ENCODE measurements around the gene SYNE2. TPM values are rescaled to one million over a fixed set of nuclear protein-coding genes. Genes with fewer than 3 reads are reported as not detected.

The SYNE2 gene
- total RNA-seq, 1 experiment from 2014 or later, result 94.2 TPM

DNA sequence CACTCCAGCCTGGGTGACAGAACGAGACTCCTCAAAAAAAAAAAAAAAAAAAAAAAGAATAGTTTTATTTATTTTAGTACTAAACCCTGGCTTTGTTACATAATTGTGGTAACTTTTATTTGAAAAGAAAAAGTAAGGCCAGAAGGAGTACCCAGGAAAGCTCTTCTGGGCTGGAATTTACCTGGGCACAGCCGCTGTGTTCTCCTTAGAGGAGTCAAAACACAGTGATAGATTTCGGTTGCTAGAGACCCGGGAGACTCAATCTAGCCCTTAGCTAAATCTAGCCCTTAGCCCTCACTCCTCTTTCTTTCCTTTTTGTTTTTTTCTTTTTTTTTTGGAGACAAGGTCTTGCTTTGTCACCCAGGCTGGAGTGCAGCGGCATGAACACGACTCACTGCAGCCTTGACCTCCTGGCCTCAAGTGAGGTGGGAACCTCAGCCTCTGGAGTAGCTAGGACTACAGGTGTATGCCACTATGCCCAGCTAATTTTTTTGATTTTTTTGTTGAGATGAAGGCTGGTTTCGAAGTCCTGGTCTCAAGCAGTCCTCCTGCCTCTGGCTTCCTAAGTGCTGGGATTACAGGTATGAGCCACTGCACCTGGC, 49.7 kb downstream of the SYNE2 start:
- H3K9me3 ChIP-seq (ENCODE audit: insufficient read depth, low read depth), result no peaks in the 10 kb centered on the region
- H3K27me3 ChIP-seq (ENCODE audit: insufficient read depth, low read depth), result no peaks in the 10 kb centered on the region
- CTCF ChIA-PET, result interaction anchor here (0.6 kb wide), 1 partner anchor 52 kb away, joined by 4 read pairs; no protein-coding TSS in a partner anchor
- H3K4me2 ChIP-seq, result no peak overlapping the region
- intact Hi-C loops (cut with micrococcal nuclease; ENCODE audit: unreplicated experiment), result no loop called here
- POLR2A ChIA-PET (ENCODE audit: unreplicated experiment), result no interaction called here
- no peak overlapping the region for H2AFZ ChIP-seq
- H3K4me3 ChIP-seq, result no peak overlapping the region
- H3F3A ChIP-seq (ENCODE audit: insufficient read depth, low read depth), result no peaks in the 10 kb centered on the region
- H3K27ac ChIP-seq, result no peak overlapping the region
- no peaks in the 10 kb centered on the region for H4K20me1 ChIP-seq (ENCODE audit: insufficient read depth)
- BruUV-seq (replicated peaks), result no TSS peak
- DNase-seq, result peak in 1 of 2 experiments; percentile 45
- TF ChIP-seq, protein P1, sequence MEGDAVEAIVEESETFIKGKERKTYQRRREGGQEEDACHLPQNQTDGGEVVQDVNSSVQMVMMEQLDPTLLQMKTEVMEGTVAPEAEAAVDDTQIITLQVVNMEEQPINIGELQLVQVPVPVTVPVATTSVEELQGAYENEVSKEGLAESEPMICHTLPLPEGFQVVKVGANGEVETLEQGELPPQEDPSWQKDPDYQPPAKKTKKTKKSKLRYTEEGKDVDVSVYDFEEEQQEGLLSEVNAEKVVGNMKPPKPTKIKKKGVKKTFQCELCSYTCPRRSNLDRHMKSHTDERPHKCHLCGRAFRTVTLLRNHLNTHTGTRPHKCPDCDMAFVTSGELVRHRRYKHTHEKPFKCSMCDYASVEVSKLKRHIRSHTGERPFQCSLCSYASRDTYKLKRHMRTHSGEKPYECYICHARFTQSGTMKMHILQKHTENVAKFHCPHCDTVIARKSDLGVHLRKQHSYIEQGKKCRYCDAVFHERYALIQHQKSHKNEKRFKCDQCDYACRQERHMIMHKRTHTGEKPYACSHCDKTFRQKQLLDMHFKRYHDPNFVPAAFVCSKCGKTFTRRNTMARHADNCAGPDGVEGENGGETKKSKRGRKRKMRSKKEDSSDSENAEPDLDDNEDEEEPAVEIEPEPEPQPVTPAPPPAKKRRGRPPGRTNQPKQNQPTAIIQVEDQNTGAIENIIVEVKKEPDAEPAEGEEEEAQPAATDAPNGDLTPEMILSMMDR (conservative IDR thresholded peaks at IDR 0.05), result no peak
- no peak for TF ChIP-seq EZH2 (IDR thresholded peaks at IDR 0.05; ENCODE audit: low read depth)
- no peaks in the 10 kb centered on the region for H3K9me2 ChIP-seq (ENCODE audit: insufficient read depth)
- no peaks in the 10 kb centered on the region for H3K79me2 ChIP-seq (ENCODE audit: low read depth)
- no peaks in the 10 kb centered on the region for H3K4me1 ChIP-seq (replicated peaks; ENCODE audit: insufficient read depth)
- H3K36me3 ChIP-seq (ENCODE audit: low read depth), result no peaks in the 10 kb centered on the region

DNA sequence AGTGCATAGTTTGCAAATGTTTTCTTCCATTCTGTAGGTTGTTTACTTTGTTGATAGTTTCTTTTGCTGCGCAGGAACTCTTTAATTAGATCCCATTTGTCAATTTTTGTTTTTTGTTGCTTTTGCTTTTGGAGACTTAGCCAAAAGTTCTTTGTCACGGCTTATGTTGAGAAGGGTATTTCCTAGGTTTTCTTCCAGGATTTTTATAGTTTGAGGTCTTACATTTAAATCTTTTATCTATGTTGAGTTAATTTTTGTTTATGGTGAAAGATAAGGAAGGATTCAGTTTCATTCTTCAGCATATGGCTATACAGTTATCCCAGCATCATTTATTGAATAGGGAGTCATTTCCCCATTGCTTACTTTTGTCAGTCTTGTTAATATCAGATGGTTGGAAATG, 51.9 kb downstream of the SYNE2 start:
- Histone ChIP-seq H3K79me2 (ENCODE audit: low read depth) (no peaks in the 10 kb centered on the region), H4K20me1 (ENCODE audit: insufficient read depth) (no peaks in the 10 kb centered on the region), H3K9me3 (ENCODE audit: insufficient read depth, low read depth) (no peaks in the 10 kb centered on the region), H3K27ac (no peak overlapping the region), H3K36me3 (ENCODE audit: low read depth) (no peaks in the 10 kb centered on the region), H3F3A (ENCODE audit: insufficient read depth, low read depth) (no peaks in the 10 kb centered on the region), H3K4me1 (replicated peaks; ENCODE audit: insufficient read depth) (no peaks in the 10 kb centered on the region), H3K4me2 (no peak overlapping the region), H3K27me3 (ENCODE audit: insufficient read depth, low read depth) (no peaks in the 10 kb centered on the region), H3K9me2 (ENCODE audit: insufficient read depth) (no peaks in the 10 kb centered on the region), H2AFZ (no peak overlapping the region), H3K4me3 (no peak overlapping the region)
- ChIA-PET POLR2A (ENCODE audit: unreplicated experiment) (no interaction called here), CTCF (no interaction called here)
- no peak for TF ChIP-seq EZH2 (IDR thresholded peaks at IDR 0.05; ENCODE audit: low read depth)
- TF ChIP-seq, protein P1 (conservative IDR thresholded peaks at IDR 0.05), result no peak
- no peak for DNase-seq
- BruUV-seq (replicated peaks), result no TSS peak
- intact Hi-C loops (cut with micrococcal nuclease; ENCODE audit: unreplicated experiment), result no loop called here

DNA sequence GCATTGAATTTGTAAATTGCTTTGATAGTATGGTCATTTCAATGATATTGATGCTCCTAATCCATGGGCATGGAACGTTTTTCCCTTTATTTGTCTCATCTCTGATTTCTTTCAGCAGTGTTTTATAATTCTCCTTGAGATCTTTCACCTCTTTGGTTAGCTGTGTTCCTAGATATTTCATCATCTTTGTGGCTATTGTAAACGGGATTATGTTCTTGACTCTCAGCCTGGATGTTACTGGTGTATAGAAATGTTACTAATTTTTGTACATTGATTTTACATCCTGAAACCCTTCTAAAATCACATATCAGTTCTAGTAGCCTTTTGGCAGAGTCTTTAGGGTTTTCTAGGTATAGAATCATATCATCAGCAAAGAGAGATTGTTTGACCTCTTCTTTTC, 52.6 kb downstream of the SYNE2 start:
- Histone ChIP-seq H4K20me1 (ENCODE audit: insufficient read depth) (no peaks in the 10 kb centered on the region), H3F3A (ENCODE audit: insufficient read depth, low read depth) (no peaks in the 10 kb centered on the region), H3K36me3 (ENCODE audit: low read depth) (no peaks in the 10 kb centered on the region), H3K27ac (no peak overlapping the region), H2AFZ (no peak overlapping the region), H3K4me2 (no peak overlapping the region), H3K79me2 (ENCODE audit: low read depth) (no peaks in the 10 kb centered on the region), H3K27me3 (ENCODE audit: insufficient read depth, low read depth) (no peaks in the 10 kb centered on the region), H3K9me2 (ENCODE audit: insufficient read depth) (no peaks in the 10 kb centered on the region), H3K4me3 (no peak overlapping the region), H3K9me3 (ENCODE audit: insufficient read depth, low read depth) (no peaks in the 10 kb centered on the region), H3K4me1 (replicated peaks; ENCODE audit: insufficient read depth) (no peaks in the 10 kb centered on the region)
- DNase-seq, result no peak
- no peak for TF ChIP-seq EZH2 (IDR thresholded peaks at IDR 0.05; ENCODE audit: low read depth)
- TF ChIP-seq, protein P1 (conservative IDR thresholded peaks at IDR 0.05), result no peak
- ChIA-PET CTCF (no interaction called here), POLR2A (ENCODE audit: unreplicated experiment) (no interaction called here)
- BruUV-seq (replicated peaks), result no TSS peak
- intact Hi-C loops (cut with micrococcal nuclease; ENCODE audit: unreplicated experiment), result no loop called here

Measured in PC-9 (cell line).